BLaER1 treated with 17β-estradiol and CSF1 and Interleukin-3, amounts not matched to agents 10 nM and 100 nM (cell line): ENCODE results near the gene HSPBAP1.
"Not testable (repeated sequence)": the region's sequence is repeated elsewhere in the genome, so short reads cannot be mapped to it uniquely, and the experiment has no call there.

Source experiments
- H3K27ac ChIP-seq, 11 experiments: shearing (Covaris generic); formaldehyde crosslinking; 2 replicates each; pipeline ENCODE4 v1.8.1; 2022
- H3K27me3 ChIP-seq, 11 experiments: shearing (Covaris generic); formaldehyde crosslinking; 2 replicates each; pipeline ENCODE4 v1.8.1; 2022
- H3K36me3 ChIP-seq, 11 experiments: shearing (Covaris generic); formaldehyde crosslinking; 2 replicates each; pipeline ENCODE4 v1.8.1; 2022
- H3K4me1 ChIP-seq, 10 experiments: shearing (Covaris generic); formaldehyde crosslinking; 2 replicates each; pipeline ENCODE4 v1.8.1; 2022
- H3K4me2 ChIP-seq, 11 experiments: shearing (Covaris generic); formaldehyde crosslinking; 2 replicates each; pipeline ENCODE4 v1.8.1; 2022
- H3K4me3 ChIP-seq, 10 experiments: shearing (Covaris generic); formaldehyde crosslinking; 2 replicates each; pipeline ENCODE4 v1.8.1; 2022
- H3K9ac ChIP-seq, 11 experiments: shearing (Covaris generic); formaldehyde crosslinking; 2 replicates each; pipeline ENCODE4 v1.8.1; 2022
- H3K9me3 ChIP-seq, 11 experiments: shearing (Covaris generic); formaldehyde crosslinking; replicated peaks in 1 of 11; 2 replicates each; pipeline ENCODE4 v1.8.1; 2022
- H4K20me1 ChIP-seq, 11 experiments: shearing (Covaris generic); formaldehyde crosslinking; 2 replicates each; pipeline ENCODE4 v1.8.1; 2022
- Cebpa-rat ChIP-seq, 11 experiments: shearing (Covaris generic); IDR thresholded peaks; 2 replicates each; pipeline ENCODE4 v1.8.1; 2022

HSPBAP1 gene

DNA sequence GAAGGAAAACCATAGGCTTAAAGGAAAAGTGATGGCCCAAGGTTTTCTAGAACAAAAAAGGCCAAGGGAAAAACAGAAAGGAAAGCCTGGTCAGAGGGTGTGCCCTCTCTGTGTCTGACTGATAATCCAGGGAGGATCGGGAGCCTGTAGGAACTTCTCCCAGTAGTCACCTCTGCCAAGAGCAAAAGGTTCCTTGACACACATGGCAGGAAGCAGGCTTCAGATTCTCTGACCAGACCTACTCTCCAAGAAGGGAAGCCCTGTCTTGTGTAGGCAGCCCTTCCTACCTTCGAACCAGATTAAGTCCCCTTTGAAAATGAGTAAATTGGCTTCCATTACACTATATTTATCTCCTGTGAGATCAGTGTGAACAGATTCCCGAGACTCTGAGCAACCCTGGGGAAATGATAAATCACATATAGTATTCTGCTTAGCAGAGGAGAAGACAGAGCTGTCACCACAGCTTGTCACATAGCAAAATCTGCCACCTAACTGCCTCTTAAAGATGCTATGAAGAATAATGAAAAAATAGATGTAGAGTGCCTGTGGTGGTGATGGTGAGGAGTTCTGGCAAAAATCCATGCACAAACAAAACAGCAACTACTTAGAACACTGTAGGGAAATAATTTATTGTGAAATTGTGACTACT lies 74.2 kb downstream of the HSPBAP1 start:
- TF ChIP-seq Cebpa-rat (IDR thresholded peaks at IDR 0.05), result no peak
- Histone ChIP-seq H3K9me3 (peaks cover 0 to 16% (median 7%) of the 10 kb centered on the region in 11 experiments; a peak in 17 of 22 replicates), H3K4me1 (peaks cover 0 to 42% (median 7%) of the 10 kb centered on the region in 10 experiments; a peak in 12 of 20 replicates), H3K9ac (peak overlapping the region in 1 of 11 experiments; percentile 12; a peak in 2 of 22 replicates), H3K27ac (peak overlapping the region in 2 of 11 experiments; percentile 19 to 46; a peak in 3 of 22 replicates), H3K4me2 (peak overlapping the region in 3 of 11 experiments; percentile 68 to 90 (median 86); a peak in 4 of 22 replicates), H3K4me3 (no peak overlapping the region), H4K20me1 (no peaks in the 10 kb centered on the region), H3K27me3 (no peaks in the 10 kb centered on the region), H3K36me3 (peaks cover 32 to 100% (median 97%) of the 10 kb centered on the region in 11 experiments)

DNA sequence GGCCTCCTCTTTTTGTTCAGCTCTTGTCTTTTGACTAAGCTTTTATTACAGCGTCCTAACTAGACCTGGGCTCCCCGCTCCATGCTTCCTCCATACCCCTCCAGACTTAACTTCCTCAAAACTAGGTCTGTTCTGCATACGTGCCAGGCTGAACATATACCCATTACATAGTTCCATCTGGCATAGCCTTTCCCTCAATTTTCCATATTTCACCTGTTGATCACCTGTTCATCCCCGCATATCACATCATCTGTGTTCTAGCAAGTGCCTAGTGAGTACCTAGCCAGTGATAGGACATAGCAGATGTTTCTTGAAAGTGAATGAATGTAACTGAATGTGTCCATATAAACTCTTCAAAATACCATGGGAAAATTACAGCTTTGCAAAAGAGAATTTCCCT lies 77.0 kb downstream of the HSPBAP1 start:
- Histone ChIP-seq H3K27me3 (no peaks in the 10 kb centered on the region), H3K27ac (no peak overlapping the region)
- TF ChIP-seq Cebpa-rat (IDR thresholded peaks at IDR 0.05), result no peak

DNA sequence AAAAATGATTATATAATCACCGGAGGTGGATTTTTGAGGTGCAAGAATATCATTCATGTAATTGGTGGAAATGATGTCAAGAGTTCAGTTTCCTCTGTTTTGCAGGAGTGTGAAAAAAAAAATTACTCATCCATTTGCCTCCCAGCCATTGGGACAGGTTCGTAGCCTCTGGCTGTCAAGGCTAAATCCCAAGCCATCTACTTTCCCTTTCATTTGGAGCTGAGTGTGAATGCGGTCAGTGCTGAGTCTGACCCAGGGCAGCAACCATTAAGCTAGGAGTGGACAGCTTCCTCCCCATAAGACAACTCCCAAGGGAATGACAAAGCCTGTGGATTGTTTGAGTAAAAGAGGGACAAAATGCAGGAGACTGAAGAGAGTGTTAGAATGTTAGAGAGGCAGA lies 79.4 kb downstream of the HSPBAP1 start:
- Histone ChIP-seq H3K27me3 (no peaks in the 10 kb centered on the region), H4K20me1 (no peaks in the 10 kb centered on the region), H3K36me3 (peaks cover 0 to 100% (median 93%) of the 10 kb centered on the region in 11 experiments; a peak in 21 of 22 replicates), H3K4me3 (no peak overlapping the region), H3K4me2 (no peak overlapping the region), H3K9me3 (peaks cover 0 to 20% (median 8%) of the 10 kb centered on the region in 11 experiments; a peak in 9 of 22 replicates), H3K9ac (no peak overlapping the region), H3K4me1 (peaks cover 0 to 7% (median 0%) of the 10 kb centered on the region in 10 experiments; a peak in 4 of 20 replicates), H3K27ac (no peak overlapping the region)
- TF ChIP-seq Cebpa-rat (IDR thresholded peaks at IDR 0.05), result no peak

More for the DNA sequence above, 77.0 kb downstream of the HSPBAP1 start:
- Histone ChIP-seq H3K36me3 (peaks cover 6 to 100% (median 96%) of the 10 kb centered on the region in 11 experiments), H3K9me3 (no peaks in the 10 kb centered on the region), H3K4me3 (no peak overlapping the region), H3K9ac (no peak overlapping the region), H3K4me1 (peaks cover 0 to 30% (median 6%) of the 10 kb centered on the region in 10 experiments; a peak in 12 of 20 replicates), H3K4me2 (no peak overlapping the region), H4K20me1 (no peaks in the 10 kb centered on the region)

GRCh38 chr3:122710616-122711251 lies 82.9 kb downstream of the HSPBAP1 start:
- not testable (repeated sequence) for H4K20me1 ChIP-seq, H3K9ac ChIP-seq, H3K27me3 ChIP-seq, H3K4me3 ChIP-seq, H3K27ac ChIP-seq, H3K4me2 ChIP-seq
- Histone ChIP-seq H3K9me3 (peaks cover 0 to 22% (median 8%) of the 10 kb centered on the region in 11 experiments; a peak in 9 of 22 replicates), H3K4me1 (peaks cover 0 to 10% (median 0%) of the 10 kb centered on the region in 10 experiments; a peak in 3 of 20 replicates), H3K36me3 (peaks cover 0 to 100% (median 90%) of the 10 kb centered on the region in 11 experiments; a peak in 21 of 22 replicates)

DNA sequence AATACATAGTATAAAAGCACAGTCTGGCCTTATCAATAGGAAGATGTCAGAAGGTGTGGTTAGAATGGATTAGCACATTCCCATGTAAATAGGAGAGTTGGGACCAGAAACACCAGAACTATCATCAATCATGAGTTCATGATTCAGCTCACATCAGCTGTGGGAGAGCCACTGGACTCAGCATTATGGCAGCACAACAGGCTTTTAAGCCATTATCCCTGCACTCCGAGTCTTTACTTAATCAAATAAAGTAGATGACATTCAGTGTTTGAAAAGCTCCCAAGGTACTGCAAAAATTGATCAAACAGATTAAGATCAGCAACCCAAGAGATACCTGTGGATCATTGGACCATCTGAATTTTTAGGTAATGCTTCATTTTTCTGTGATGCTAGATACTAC lies 88.3 kb downstream of the HSPBAP1 start:
- Histone ChIP-seq H3K36me3 (peaks cover 0 to 100% (median 96%) of the 10 kb centered on the region in 11 experiments; a peak in 20 of 22 replicates), H3K4me1 (peaks cover 0 to 10% (median 0%) of the 10 kb centered on the region in 10 experiments; a peak in 3 of 20 replicates), H3K9me3 (peaks cover 0 to 14% (median 7%) of the 10 kb centered on the region in 11 experiments; a peak in 9 of 22 replicates), H3K4me3 (no peak overlapping the region), H4K20me1 (peaks cover 0 to 19% (median 5%) of the 10 kb centered on the region in 11 experiments; a peak in 6 of 22 replicates), H3K27ac (no peak overlapping the region), H3K27me3 (no peaks in the 10 kb centered on the region), H3K9ac (no peak overlapping the region), H3K4me2 (no peak overlapping the region)
- TF ChIP-seq Cebpa-rat (IDR thresholded peaks at IDR 0.05), result no peak

DNA sequence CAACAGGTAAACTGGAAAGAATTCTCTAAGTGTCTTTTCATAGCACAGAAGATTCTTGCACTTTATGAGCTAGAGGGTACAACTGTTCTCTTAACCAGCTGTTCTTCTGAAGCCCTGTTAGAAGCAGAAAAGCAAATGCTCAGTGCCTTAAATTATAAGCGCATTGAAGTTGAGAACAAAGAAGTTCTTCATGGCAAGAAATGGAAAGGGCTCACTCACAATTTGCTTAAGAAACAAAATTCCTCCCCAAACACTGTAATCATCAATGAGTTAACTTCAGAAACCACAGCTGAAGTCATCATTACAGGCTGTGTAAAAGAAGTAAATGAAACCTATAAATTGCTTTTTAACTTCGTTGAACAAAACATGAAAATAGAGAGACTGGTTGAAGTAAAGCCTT lies 93.4 kb downstream of the HSPBAP1 start:
- peaks cover 0 to 5% (median 0%) of the 10 kb centered on the region in 10 experiments; a peak in 4 of 20 replicates for H3K4me1 ChIP-seq

DNA sequence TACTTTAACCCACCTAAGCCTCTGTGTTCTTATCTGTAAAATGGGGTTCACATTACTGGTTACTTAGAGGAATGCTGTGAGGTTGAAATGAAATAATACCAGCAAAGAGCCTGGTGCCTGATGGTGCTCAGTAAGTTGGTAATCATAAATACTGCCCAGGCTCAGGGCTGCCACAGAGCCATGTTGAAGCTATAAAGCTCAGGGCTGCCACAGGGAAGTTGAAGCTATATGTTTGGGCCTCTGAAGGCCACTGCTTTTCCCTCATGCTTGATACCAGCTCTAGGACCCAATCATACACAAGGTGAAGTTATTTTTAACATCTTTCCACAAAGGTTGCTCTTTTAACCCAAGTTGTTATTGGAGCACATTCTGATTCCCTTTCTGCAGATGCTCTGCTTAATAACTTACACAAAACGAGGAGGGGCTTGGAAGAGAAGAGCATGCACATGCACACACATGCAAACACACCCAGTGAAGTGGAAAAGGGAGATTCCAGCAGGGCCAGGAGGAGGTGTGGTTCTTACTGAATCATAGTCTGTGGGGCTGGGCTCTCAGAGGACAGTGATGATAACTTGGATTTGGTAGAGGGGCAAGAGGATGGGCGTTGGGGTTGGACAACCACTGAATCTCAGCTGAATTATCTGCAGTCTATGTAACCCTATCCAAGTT lies 95.5 kb downstream of the HSPBAP1 start:
- no peaks in the 10 kb centered on the region for H3K27me3 ChIP-seq
- no peak overlapping the region for H3K27ac ChIP-seq
- H3K4me3 ChIP-seq, result no peak overlapping the region
- no peak overlapping the region for H3K4me2 ChIP-seq
- H3K9ac ChIP-seq, result no peak overlapping the region
- no peak for TF ChIP-seq Cebpa-rat (IDR thresholded peaks at IDR 0.05)
- peaks cover 0 to 100% (median 99%) of the 10 kb centered on the region in 11 experiments; a peak in 20 of 22 replicates for H3K36me3 ChIP-seq
- H4K20me1 ChIP-seq, result peaks cover 0 to 37% (median 5%) of the 10 kb centered on the region in 11 experiments; a peak in 6 of 22 replicates
- no peaks in the 10 kb centered on the region for H3K9me3 ChIP-seq
- peaks cover 0 to 13% (median 8%) of the 10 kb centered on the region in 10 experiments; a peak in 10 of 20 replicates for H3K4me1 ChIP-seq

More for the DNA sequence above, 93.4 kb downstream of the HSPBAP1 start:
- TF ChIP-seq Cebpa-rat (IDR thresholded peaks at IDR 0.05), result no peak
- Histone ChIP-seq H4K20me1 (peaks cover 0 to 38% (median 5%) of the 10 kb centered on the region in 11 experiments; a peak in 6 of 22 replicates), H3K27ac (no peak overlapping the region), H3K9ac (no peak overlapping the region), H3K27me3 (no peaks in the 10 kb centered on the region), H3K9me3 (no peaks in the 10 kb centered on the region), H3K36me3 (peaks cover 0 to 100% (median 98%) of the 10 kb centered on the region in 11 experiments; a peak in 20 of 22 replicates), H3K4me2 (no peak overlapping the region), H3K4me3 (no peak overlapping the region)

DNA sequence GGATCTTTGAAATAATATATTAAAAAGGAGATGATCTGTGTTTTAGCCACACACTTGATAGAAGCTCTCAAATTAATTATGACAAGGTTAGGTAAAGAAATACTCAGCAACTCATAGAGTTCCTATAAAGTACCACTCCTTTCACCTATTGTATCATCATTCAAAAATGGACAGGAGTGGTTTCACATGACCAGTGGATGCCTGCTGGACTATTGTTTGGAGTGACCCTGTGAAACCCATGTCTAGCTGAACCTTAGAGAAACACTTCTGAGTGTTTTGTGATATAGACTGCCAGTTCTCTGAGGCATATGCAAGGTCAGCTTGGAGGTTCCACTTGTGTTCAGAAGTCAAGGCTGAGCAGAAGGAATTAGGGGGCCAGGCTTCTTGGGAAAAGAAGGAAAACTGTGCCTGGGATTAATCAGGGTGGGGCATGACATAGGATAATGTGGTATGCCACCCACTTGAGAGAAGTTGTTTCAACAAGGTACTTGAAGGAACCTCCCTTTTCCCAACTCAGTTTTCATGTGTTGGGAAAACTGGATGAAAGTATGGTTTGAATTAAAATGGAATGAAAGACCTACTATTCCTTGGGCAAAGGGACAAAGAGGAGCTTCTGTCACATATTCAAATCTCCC lies 97.6 kb downstream of the HSPBAP1 start:
- H3K27ac ChIP-seq, result no peak overlapping the region
- TF ChIP-seq Cebpa-rat (IDR thresholded peaks at IDR 0.05), result no peak
- H3K4me3 ChIP-seq, result no peak overlapping the region
- peaks cover 0 to 37% (median 3%) of the 10 kb centered on the region in 11 experiments; a peak in 5 of 22 replicates for H4K20me1 ChIP-seq
- H3K4me1 ChIP-seq, result peaks cover 0 to 13% (median 8%) of the 10 kb centered on the region in 10 experiments; a peak in 10 of 20 replicates
- H3K27me3 ChIP-seq, result no peaks in the 10 kb centered on the region
- no peaks in the 10 kb centered on the region for H3K9me3 ChIP-seq
- peaks cover 0 to 100% (median 91%) of the 10 kb centered on the region in 11 experiments; a peak in 20 of 22 replicates for H3K36me3 ChIP-seq
- H3K9ac ChIP-seq, result no peak overlapping the region
- no peak overlapping the region for H3K4me2 ChIP-seq
